ENCODE measurements around the gene SLC25A43.

Gene SLC25A43

DNA sequence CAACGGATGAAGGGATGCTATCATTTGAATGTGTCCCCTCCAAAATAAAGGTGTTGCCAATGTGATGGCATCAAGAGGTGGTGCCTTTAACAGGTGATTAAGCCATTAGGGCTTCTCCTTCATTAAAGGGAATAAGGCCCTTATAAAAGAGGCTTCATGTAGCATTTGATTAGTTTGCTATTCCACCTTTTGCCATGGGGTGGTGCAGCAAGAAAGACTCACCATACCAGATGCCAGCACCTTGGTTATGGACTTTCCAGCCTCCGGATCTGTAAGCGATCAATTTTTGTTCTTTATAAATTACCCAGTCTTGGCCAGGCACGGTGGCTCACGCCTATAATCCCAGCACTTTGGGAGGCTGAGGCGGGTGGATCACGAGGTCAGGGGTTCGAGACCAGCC, 7.9 kb upstream of the SLC25A43 start:
- TF ChIP-seq, protein P1, sequence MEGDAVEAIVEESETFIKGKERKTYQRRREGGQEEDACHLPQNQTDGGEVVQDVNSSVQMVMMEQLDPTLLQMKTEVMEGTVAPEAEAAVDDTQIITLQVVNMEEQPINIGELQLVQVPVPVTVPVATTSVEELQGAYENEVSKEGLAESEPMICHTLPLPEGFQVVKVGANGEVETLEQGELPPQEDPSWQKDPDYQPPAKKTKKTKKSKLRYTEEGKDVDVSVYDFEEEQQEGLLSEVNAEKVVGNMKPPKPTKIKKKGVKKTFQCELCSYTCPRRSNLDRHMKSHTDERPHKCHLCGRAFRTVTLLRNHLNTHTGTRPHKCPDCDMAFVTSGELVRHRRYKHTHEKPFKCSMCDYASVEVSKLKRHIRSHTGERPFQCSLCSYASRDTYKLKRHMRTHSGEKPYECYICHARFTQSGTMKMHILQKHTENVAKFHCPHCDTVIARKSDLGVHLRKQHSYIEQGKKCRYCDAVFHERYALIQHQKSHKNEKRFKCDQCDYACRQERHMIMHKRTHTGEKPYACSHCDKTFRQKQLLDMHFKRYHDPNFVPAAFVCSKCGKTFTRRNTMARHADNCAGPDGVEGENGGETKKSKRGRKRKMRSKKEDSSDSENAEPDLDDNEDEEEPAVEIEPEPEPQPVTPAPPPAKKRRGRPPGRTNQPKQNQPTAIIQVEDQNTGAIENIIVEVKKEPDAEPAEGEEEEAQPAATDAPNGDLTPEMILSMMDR (IDR thresholded peaks at IDR 0.05; ENCODE audit: control extremely low read depth, extremely low read depth, low read depth, missing control alignments), result no peak
- POLR2A ChIA-PET, result no interaction called here
- peak; percentile 27 for DNase-seq (ENCODE audit: extremely low spot score)
- CTCF ChIA-PET, result no interaction called here

DNA sequence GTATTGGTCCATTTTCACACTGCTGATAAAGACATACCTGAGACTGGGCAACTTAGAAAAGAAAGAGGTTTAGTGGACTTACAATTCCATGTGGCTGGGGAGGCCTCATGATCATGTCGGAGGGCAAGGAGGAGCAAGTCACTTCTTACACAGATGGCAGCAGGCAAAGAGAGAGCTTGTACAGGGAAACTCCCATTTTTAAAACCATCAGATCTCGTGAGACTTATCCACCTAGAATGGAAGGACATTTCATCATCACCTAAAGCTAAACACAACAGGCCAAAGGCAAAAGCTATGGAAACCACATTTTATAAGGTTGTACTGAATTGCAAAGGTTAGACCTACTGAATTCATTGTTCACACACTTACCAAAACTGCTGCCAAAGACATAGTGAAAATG, 6.0 kb upstream of the SLC25A43 start:
- ChIA-PET CTCF (interaction anchor here (1.1 kb wide), 1 partner anchor 155 kb away, joined by 4 read pairs; no protein-coding TSS in a partner anchor), POLR2A (no interaction called here)
- DNase-seq (ENCODE audit: extremely low spot score), result no peak
- TF ChIP-seq, protein P1 (IDR thresholded peaks at IDR 0.05; ENCODE audit: control extremely low read depth, extremely low read depth, low read depth, missing control alignments), result no peak

DNA sequence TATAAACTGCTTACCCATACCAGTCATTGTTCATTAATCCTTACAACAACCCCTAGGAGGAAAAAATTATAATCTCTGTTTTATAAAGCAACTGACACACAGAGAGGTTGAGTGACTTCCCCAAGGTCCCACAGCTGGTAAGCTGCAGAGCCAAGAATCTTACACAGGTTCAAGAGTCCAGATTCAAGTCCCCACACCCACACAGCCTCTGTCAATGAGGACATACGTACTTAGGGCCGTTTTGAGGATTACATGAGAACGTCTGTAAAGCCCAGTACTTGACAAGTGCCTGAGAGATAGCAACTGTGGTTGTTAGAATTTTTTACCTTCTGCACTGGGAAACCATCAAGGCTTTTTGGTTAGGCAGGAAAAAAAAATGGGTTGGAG, 556 bp upstream of the SLC25A43 start:
- peak; percentile 20 for DNase-seq (ENCODE audit: extremely low spot score)
- TF ChIP-seq, protein P1 (IDR thresholded peaks at IDR 0.05; ENCODE audit: control extremely low read depth, extremely low read depth, low read depth, missing control alignments), result no peak
- ChIA-PET CTCF (no interaction called here), POLR2A (no interaction called here)

DNA sequence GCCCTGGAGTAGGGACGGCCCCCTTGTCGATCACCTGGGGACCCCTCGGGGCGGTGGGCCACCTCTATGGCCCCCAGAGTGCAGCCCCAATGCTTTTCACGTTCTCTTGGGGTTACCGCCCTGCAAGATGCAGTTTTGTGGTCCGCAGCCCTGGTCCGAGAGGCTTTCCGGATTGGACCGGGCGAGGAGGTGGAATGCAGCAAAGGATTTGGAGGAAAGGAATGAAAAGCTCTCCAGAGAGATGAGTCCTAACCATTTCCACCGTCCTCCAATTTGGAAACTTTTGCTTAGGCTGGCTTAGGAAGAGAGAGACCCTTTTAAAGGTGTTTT, 601 bp downstream of the SLC25A43 start:
- ChIA-PET POLR2A (no interaction called here), CTCF (interaction anchor here (1.4 kb wide), 1 partner anchor 70 kb away, joined by 3 read pairs; no protein-coding TSS in a partner anchor)
- DNase-seq (ENCODE audit: extremely low spot score), result no peak
- TF ChIP-seq, protein P1 (IDR thresholded peaks at IDR 0.05; ENCODE audit: control extremely low read depth, extremely low read depth, low read depth, missing control alignments), result no peak

DNA sequence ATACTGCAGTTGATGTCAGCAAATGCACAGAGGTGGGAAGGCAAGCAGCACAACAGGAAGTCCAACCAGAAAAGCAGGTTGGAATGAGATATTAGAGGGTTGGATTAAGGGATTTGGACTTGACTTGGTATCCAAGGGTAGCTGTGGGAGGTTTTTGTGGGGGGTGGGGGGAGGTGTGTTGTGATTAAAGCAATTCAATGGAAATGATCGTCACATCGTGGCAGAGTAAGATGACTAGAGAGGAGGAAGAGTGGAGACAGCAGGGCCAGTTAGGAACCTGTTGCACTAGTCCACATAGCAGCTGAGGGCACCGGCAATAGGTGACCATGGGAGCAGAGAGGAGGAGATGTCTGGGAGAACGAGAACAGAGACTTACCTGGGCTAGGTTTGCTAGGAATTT, 2.4 kb downstream of the SLC25A43 start:
- no peak for DNase-seq (ENCODE audit: extremely low spot score)
- TF ChIP-seq, protein P1 (IDR thresholded peaks at IDR 0.05; ENCODE audit: control extremely low read depth, extremely low read depth, low read depth, missing control alignments), result no peak
- ChIA-PET CTCF (no interaction called here), POLR2A (no interaction called here)

DNA sequence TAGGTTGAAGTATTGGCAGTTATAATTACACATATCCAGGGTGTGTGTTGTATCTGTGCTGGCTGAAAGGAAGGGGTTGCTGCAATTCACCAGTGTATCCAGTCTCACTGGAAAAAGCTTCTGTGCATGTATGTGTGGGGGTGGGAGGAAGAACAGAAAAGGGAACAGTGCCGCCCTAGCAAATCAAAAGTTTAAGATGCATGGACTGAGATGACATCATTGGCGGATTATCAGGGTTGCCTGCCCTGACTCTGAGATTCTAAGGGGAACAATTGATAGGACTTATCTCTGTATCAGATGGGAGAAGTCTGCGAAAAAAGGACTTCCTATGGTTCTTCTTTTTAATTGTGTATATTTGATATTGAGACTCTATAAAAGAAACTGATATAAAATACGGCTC, 3.5 kb downstream of the SLC25A43 start:
- no peak for DNase-seq (ENCODE audit: extremely low spot score)
- ChIA-PET CTCF (no interaction called here), POLR2A (no interaction called here)
- TF ChIP-seq, protein P1 (IDR thresholded peaks at IDR 0.05; ENCODE audit: control extremely low read depth, extremely low read depth, low read depth, missing control alignments), result no peak

DNA sequence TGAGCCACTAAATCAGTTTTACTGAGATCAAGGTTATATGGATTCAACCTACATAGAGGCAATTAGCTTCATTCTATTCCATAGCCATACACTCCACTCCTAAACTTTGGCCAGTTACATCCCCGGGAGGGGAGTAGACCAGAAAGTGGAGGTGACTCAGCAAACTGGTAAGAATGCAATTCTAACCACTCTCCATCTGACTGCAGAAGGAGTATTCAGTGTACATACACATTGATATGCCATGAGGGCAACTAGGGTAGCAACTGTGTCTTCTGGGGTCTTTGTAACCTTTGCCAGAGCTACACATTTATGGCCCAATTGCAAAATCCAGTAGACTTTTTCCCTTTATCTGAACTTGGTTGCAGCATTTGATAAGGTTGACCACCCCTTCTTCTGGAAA, 7.6 kb downstream of the SLC25A43 start:
- TF ChIP-seq, protein P1 (IDR thresholded peaks at IDR 0.05; ENCODE audit: control extremely low read depth, extremely low read depth, low read depth, missing control alignments), result no peak
- POLR2A ChIA-PET, result interaction anchor here (0.5 kb wide), 1 partner anchor 9 kb away, joined by 3 read pairs; no protein-coding TSS in a partner anchor
- CTCF ChIA-PET, result interaction anchor here (0.7 to 1.5 kb wide), 3 partner anchors 11 to 62 kb away, joined by 3 read pairs; no protein-coding TSS in a partner anchor
- no peak for DNase-seq (ENCODE audit: extremely low spot score)
